ENCODE results near the gene AURKA. TPM values are rescaled to one million over a fixed set of nuclear protein-coding genes. Genes with fewer than 3 reads are reported as not detected.

AURKA gene
- total RNA-seq, 1 donor from 2014 or later = 14.8 TPM

DNA sequence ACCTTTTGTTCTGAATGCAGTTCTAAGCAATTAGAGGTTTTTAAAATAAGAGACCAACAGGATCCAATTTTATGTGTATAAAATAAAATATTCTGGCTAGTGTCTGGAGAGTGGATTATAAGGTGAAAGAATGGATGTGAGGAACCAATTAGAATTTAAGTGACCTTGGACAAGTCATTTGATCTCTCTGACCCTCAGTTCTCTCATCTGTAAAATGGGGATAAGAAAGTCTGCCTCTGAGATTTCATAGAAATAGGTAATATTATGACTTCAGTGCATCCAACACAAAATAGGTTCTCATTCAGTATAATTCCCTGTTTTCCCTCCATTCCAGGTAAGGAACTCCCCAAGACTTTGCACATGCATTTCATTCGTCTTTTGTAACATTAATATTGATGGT is 38.9 kb upstream of the AURKA start:
- Mint-ChIP-seq H3K27me3 (ENCODE audit: low read depth, unreplicated experiment) (no peaks in the 10 kb centered on the region), H3K4me1 (ENCODE audit: low read depth, unreplicated experiment) (peaks cover 35% of the 10 kb centered on the region), H3K36me3 (ENCODE audit: low read depth, unreplicated experiment) (no peaks in the 10 kb centered on the region), H3K4me3 (ENCODE audit: unreplicated experiment) (no peak overlapping the region), H3K9me3 (ENCODE audit: unreplicated experiment) (peaks cover 4% of the 10 kb centered on the region), H3K27ac (ENCODE audit: unreplicated experiment) (no peak overlapping the region)
- H3K36me3 ChIP-seq (ENCODE audit: insufficient read depth, low read length) = no peaks in the 10 kb centered on the region
- no peaks in the 10 kb centered on the region for H4K20me1 ChIP-seq (ENCODE audit: insufficient read depth, low read length)
- H3K9me3 ChIP-seq (ENCODE audit: insufficient read depth, low read depth, low read length) = no peaks in the 10 kb centered on the region
- no peak overlapping the region for H3K27ac ChIP-seq (ENCODE audit: low read depth, low read length)
- H3K79me2 ChIP-seq (ENCODE audit: insufficient read depth, low read length) = no peaks in the 10 kb centered on the region
- no peak overlapping the region for H3K4me3 ChIP-seq (ENCODE audit: insufficient read depth, low read depth, low read length)
- no peak overlapping the region for H2AFZ ChIP-seq (ENCODE audit: low read depth, low read length)
- peaks cover 41% of the 10 kb centered on the region for H3K4me1 ChIP-seq (ENCODE audit: insufficient read depth, low read length)
- H3K27me3 ChIP-seq (ENCODE audit: insufficient read depth, low read length) = no peaks in the 10 kb centered on the region
- TF ChIP-seq, protein P1, sequence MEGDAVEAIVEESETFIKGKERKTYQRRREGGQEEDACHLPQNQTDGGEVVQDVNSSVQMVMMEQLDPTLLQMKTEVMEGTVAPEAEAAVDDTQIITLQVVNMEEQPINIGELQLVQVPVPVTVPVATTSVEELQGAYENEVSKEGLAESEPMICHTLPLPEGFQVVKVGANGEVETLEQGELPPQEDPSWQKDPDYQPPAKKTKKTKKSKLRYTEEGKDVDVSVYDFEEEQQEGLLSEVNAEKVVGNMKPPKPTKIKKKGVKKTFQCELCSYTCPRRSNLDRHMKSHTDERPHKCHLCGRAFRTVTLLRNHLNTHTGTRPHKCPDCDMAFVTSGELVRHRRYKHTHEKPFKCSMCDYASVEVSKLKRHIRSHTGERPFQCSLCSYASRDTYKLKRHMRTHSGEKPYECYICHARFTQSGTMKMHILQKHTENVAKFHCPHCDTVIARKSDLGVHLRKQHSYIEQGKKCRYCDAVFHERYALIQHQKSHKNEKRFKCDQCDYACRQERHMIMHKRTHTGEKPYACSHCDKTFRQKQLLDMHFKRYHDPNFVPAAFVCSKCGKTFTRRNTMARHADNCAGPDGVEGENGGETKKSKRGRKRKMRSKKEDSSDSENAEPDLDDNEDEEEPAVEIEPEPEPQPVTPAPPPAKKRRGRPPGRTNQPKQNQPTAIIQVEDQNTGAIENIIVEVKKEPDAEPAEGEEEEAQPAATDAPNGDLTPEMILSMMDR (IDR thresholded peaks at IDR 0.05; ENCODE audit: insufficient read depth, low read depth, low read length) = no peak
- TF ChIP-seq EZH2 (IDR thresholded peaks at IDR 0.05; ENCODE audit: insufficient read depth, low read length) = no peak
- no peak overlapping the region for H3K4me2 ChIP-seq (ENCODE audit: low read length)
- H3K9ac ChIP-seq (ENCODE audit: low read length) = no peak overlapping the region
- no peak for DNase-seq (ENCODE audit: low read depth)
- FAIRE-seq = no peak

DNA sequence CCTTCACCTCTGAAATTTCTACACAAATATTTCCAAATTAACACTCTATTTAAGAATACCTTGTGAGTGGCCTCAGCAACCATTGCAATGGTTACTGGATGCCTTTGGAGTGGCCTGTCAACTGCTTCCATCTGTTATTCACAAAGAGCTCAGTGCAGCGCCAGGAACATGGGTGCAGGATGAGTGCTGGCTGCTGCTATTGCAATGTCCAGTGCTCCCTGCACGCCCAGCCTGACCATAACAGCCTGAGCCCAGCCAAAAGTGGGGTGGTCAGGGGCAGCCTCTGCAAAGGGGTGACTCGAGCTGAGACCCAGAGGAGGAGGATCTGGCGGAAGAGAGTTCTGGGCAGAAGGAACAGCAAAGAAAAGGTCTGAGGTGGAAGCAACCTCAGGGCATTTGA is 38.4 kb upstream of the AURKA start:
- DNase-seq (ENCODE audit: low read depth) = no peak
- H3K27ac ChIP-seq (ENCODE audit: low read depth, low read length) = peak overlapping the region; percentile 78
- peak overlapping the region; percentile 24 for H3K27ac Mint-ChIP-seq (ENCODE audit: unreplicated experiment)
- H3K4me2 ChIP-seq (ENCODE audit: low read length) = peak overlapping the region; percentile 45
- no peaks in the 10 kb centered on the region for H3K79me2 ChIP-seq (ENCODE audit: insufficient read depth, low read length)
- no peaks in the 10 kb centered on the region for H3K9me3 ChIP-seq (ENCODE audit: insufficient read depth, low read depth, low read length)
- H2AFZ ChIP-seq (ENCODE audit: low read depth, low read length) = no peak overlapping the region
- no peaks in the 10 kb centered on the region for H4K20me1 ChIP-seq (ENCODE audit: insufficient read depth, low read length)
- H3K27me3 Mint-ChIP-seq (ENCODE audit: low read depth, unreplicated experiment) = no peaks in the 10 kb centered on the region
- TF ChIP-seq, protein P1 (IDR thresholded peaks at IDR 0.05; ENCODE audit: insufficient read depth, low read depth, low read length) = no peak
- no peak for TF ChIP-seq EZH2 (IDR thresholded peaks at IDR 0.05; ENCODE audit: insufficient read depth, low read length)
- peaks cover 41% of the 10 kb centered on the region for H3K4me1 ChIP-seq (ENCODE audit: insufficient read depth, low read length)
- peak overlapping the region; percentile 39 for H3K9ac ChIP-seq (ENCODE audit: low read length)
- no peak overlapping the region for H3K4me3 ChIP-seq (ENCODE audit: insufficient read depth, low read depth, low read length)
- no peak for FAIRE-seq
- peaks cover 35% of the 10 kb centered on the region for H3K4me1 Mint-ChIP-seq (ENCODE audit: low read depth, unreplicated experiment)
- H3K27me3 ChIP-seq (ENCODE audit: insufficient read depth, low read length) = no peaks in the 10 kb centered on the region
- H3K9me3 Mint-ChIP-seq (ENCODE audit: unreplicated experiment) = peaks cover 4% of the 10 kb centered on the region
- no peaks in the 10 kb centered on the region for H3K36me3 ChIP-seq (ENCODE audit: insufficient read depth, low read length)
- no peaks in the 10 kb centered on the region for H3K36me3 Mint-ChIP-seq (ENCODE audit: low read depth, unreplicated experiment)
- no peak overlapping the region for H3K4me3 Mint-ChIP-seq (ENCODE audit: unreplicated experiment)

DNA sequence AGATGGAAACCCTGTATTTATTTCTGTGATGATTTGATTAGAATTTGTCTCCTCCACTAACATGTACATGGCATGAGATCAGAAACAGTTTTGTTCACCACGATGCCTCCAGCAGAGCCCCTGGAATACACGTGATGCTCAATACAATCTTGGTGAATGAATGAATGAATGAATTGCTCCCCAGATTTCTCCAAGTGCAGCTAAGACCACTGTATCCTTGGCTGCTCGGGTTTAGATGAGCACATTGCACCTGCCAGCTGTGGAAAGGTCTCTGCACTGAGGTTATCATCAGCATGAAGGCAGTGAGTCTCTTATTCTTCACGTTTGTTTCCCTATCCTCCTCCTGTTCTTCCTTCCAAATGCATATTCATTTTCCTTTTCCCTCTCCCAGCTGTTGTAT is 37.9 kb upstream of the AURKA start:
- peak overlapping the region; percentile 45 for H3K4me2 ChIP-seq (ENCODE audit: low read length)
- no peak for DNase-seq (ENCODE audit: low read depth)

More for the DNA sequence above, 37.9 kb upstream of the AURKA start:
- no peak for TF ChIP-seq EZH2 (IDR thresholded peaks at IDR 0.05; ENCODE audit: insufficient read depth, low read length)
- TF ChIP-seq, protein P1 (IDR thresholded peaks at IDR 0.05; ENCODE audit: insufficient read depth, low read depth, low read length) = no peak
- H4K20me1 ChIP-seq (ENCODE audit: insufficient read depth, low read length) = no peaks in the 10 kb centered on the region
- peaks cover 3% of the 10 kb centered on the region for H3K79me2 ChIP-seq (ENCODE audit: insufficient read depth, low read length)
- no peaks in the 10 kb centered on the region for H3K36me3 ChIP-seq (ENCODE audit: insufficient read depth, low read length)
- H3K9ac ChIP-seq (ENCODE audit: low read length) = peak overlapping the region; percentile 39
- H3K27me3 ChIP-seq (ENCODE audit: insufficient read depth, low read length) = no peaks in the 10 kb centered on the region
- no peak overlapping the region for H3K4me3 Mint-ChIP-seq (ENCODE audit: unreplicated experiment)
- H3K9me3 Mint-ChIP-seq (ENCODE audit: unreplicated experiment) = peaks cover 4% of the 10 kb centered on the region
- no peaks in the 10 kb centered on the region for H3K36me3 Mint-ChIP-seq (ENCODE audit: low read depth, unreplicated experiment)
- H3K9me3 ChIP-seq (ENCODE audit: insufficient read depth, low read depth, low read length) = no peaks in the 10 kb centered on the region
- H3K4me1 ChIP-seq (ENCODE audit: insufficient read depth, low read length) = peaks cover 41% of the 10 kb centered on the region
- no peak for FAIRE-seq
- no peaks in the 10 kb centered on the region for H3K27me3 Mint-ChIP-seq (ENCODE audit: low read depth, unreplicated experiment)
- peak overlapping the region; percentile 90 for H3K27ac Mint-ChIP-seq (ENCODE audit: unreplicated experiment)
- H3K4me3 ChIP-seq (ENCODE audit: insufficient read depth, low read depth, low read length) = no peak overlapping the region
- H3K4me1 Mint-ChIP-seq (ENCODE audit: low read depth, unreplicated experiment) = peaks cover 35% of the 10 kb centered on the region
- peak overlapping the region; percentile 78 for H3K27ac ChIP-seq (ENCODE audit: low read depth, low read length)
- no peak overlapping the region for H2AFZ ChIP-seq (ENCODE audit: low read depth, low read length)
